Activated T-cell treated with anti-CD3 and anti-CD28 coated beads, Interleukin-2, amount 50 U/mL, for 24 hours (primary cell): ENCODE results near the gene TRIM63.

Experiments used
- DNase-seq: peaks from one replicate; pipeline ENCODE4 v3.0.0-alpha.2; 2020
- H3K27ac Mint-ChIP-seq: 2 replicates; pipeline ENCODE4 v1.8.0; 2020; ENCODE audit warnings: mild to moderate bottlenecking, mixed read lengths
- H3K27me3 Mint-ChIP-seq: 2 replicates; pipeline ENCODE4 v1.8.0; 2020; ENCODE audit warnings: mixed read lengths
- H3K36me3 Mint-ChIP-seq: 2 replicates; pipeline ENCODE4 v1.8.0; 2020; ENCODE audit warnings: low read depth, mixed read lengths
- H3K4me1 Mint-ChIP-seq: 2 replicates; pipeline ENCODE4 v1.8.0; 2020; ENCODE audit warnings: low read depth, mixed read lengths
- H3K4me3 Mint-ChIP-seq: 2 replicates; pipeline ENCODE4 v1.8.0; 2020; ENCODE audit warnings: mild to moderate bottlenecking, moderate library complexity, mixed read lengths
- H3K9me3 Mint-ChIP-seq: 2 replicates; pipeline ENCODE4 v1.8.0; 2020; ENCODE audit warnings: mixed read lengths

The TRIM63 gene

DNA sequence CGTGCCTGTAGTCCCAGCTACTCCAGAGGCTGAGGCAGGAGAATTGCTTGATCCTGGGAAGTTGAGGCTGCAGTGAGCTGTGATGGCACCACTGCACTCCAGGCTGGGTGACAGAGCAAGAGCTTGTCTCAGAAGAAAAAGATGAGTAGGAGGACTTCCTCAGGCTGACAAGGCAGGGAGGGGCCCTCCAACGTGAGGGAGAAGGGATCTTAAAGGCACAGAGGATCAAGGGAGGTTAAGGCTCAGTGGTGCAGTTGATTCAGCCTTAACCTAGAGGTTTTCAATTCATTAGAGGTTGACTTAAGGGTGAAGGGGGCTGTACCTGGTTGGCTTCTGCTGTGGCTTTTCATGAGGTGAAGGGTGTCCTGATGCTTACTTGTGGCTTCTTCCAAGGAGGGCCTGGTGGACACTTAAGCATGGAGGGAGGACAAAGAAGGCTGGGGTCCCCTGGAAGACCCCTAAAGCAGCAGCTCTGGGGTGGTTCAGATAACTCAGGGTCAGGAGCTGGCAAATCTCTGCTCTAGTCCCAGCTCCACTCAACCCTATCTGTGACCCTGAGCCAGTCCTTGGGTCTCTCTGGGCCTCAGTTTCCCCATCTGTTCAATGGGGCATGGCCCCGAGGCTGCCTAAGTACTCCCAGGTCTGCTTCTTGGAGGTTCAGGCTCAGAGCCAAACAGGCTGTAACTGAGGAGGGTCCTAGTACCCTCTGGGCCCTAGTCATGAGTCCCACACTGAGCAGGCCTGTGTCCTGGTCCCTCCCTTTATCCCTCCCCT is 39.5 kb downstream of the TRIM63 start:
- no peak overlapping the region for H3K27ac Mint-ChIP-seq
- no peaks in the 10 kb centered on the region for H3K9me3 Mint-ChIP-seq
- no peaks in the 10 kb centered on the region for H3K27me3 Mint-ChIP-seq
- no peaks in the 10 kb centered on the region for H3K36me3 Mint-ChIP-seq
- H3K4me1 Mint-ChIP-seq: peaks cover 4% of the 10 kb centered on the region
- no peak for DNase-seq
- H3K4me3 Mint-ChIP-seq: no peak overlapping the region

GRCh38 chr1:26025517-26025916 is 41.9 kb downstream of the TRIM63 start:
- Mint-ChIP-seq H3K4me3 (no peak overlapping the region), H3K4me1 (peaks cover 4% of the 10 kb centered on the region), H3K27ac (no peak overlapping the region), H3K36me3 (no peaks in the 10 kb centered on the region), H3K9me3 (no peaks in the 10 kb centered on the region), H3K27me3 (no peaks in the 10 kb centered on the region)
- DNase-seq: no peak

- H3K4me1 Mint-ChIP-seq: peaks cover 6% of the 10 kb centered on the region
- no peak for DNase-seq
- no peaks in the 10 kb centered on the region for H3K9me3 Mint-ChIP-seq
- no peaks in the 10 kb centered on the region for H3K36me3 Mint-ChIP-seq
- H3K4me3 Mint-ChIP-seq: no peak overlapping the region
- H3K27me3 Mint-ChIP-seq: no peaks in the 10 kb centered on the region
- no peak overlapping the region for H3K27ac Mint-ChIP-seq
Measured at GRCh38 chr1:26025060-26025459, 42.4 kb downstream of the TRIM63 start.

GRCh38 chr1:26023826-26024225 is 43.6 kb downstream of the TRIM63 start:
- Mint-ChIP-seq H3K27ac (no peak overlapping the region), H3K9me3 (no peaks in the 10 kb centered on the region), H3K4me1 (peaks cover 11% of the 10 kb centered on the region), H3K36me3 (no peaks in the 10 kb centered on the region), H3K27me3 (no peaks in the 10 kb centered on the region), H3K4me3 (no peak overlapping the region)
- DNase-seq: no peak

GRCh38 chr1:26023009-26023408 is 44.4 kb downstream of the TRIM63 start:
- no peaks in the 10 kb centered on the region for H3K9me3 Mint-ChIP-seq
- no peak overlapping the region for H3K27ac Mint-ChIP-seq
- no peak for DNase-seq
- no peak overlapping the region for H3K4me3 Mint-ChIP-seq
- peaks cover 11% of the 10 kb centered on the region for H3K4me1 Mint-ChIP-seq
- H3K36me3 Mint-ChIP-seq: no peaks in the 10 kb centered on the region
- H3K27me3 Mint-ChIP-seq: no peaks in the 10 kb centered on the region

DNA sequence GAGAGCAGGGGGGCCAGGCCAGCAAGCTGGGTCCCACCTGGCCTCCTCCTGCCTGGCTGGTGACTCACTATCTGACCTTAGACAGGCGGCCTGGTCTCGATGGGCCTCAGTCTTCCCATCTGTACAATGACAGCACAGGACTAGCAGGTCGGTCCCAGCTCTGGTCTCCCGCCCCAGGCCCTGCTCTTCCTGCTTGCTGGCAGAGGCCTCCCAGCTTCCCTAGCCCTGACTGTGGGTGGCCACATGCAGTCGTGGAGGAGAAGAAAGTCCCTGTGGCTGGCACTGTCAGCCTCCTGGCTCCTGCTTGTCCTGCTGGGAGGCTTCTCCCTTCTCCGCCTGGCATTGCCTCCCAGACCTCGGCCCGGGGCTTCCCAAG is 45.0 kb downstream of the TRIM63 start:
- Mint-ChIP-seq H3K36me3 (no peaks in the 10 kb centered on the region), H3K9me3 (no peaks in the 10 kb centered on the region), H3K27ac (no peak overlapping the region), H3K4me1 (peaks cover 8% of the 10 kb centered on the region), H3K27me3 (no peaks in the 10 kb centered on the region), H3K4me3 (no peak overlapping the region)
- no peak for DNase-seq

DNA sequence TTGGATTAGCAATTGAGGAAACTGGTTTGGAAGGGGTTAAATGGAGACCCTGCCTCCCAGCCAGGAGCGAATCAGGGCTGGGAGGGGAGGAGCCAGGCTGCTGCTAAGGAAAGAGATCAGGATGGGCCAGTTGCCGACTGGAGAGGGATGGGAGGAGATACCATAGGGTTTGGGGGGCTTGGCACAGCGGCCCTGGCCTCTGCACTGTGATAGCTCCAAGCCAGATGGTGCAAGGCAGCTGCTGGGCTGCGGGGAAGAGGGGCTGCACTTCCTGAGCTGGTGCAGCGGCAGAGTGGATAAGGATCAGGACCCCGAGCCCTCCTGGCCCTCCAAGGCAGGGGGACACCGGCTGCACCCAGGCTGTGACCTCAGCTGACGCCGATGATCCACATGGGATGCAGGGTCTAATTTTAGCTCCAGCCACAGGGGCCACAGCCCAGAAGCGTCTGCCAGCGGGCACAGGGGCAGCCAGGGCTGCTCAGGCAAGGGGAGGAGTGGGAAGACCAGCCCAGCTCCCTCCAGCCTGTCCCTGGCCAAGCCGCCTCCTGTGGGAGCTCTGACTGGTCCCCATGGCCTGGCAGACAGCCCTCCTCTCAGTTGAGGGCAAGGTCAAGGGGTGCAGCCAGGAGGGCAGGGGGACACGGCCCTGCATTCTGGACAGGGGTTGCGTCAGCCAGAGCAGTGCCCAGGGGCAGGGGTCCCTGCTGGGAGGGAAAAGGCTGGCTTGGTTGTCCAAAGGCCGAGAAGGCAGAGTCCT is 45.6 kb downstream of the TRIM63 start, which contains the start of gene EXTL1:
TSS of gene EXTL1 (plus strand) at position 129 of the 757 bp plus-strand sequence. CDS start 872 bp downstream, outside the sequence.
- Mint-ChIP-seq H3K4me3 (no peak within 1 kb of the TSS), H3K4me1 (peaks cover 14% of the 10 kb centered on the region), H3K36me3 (no peaks in the 10 kb centered on the region), H3K9me3 (no peaks in the 10 kb centered on the region), H3K27ac (no peak within 1 kb of the TSS), H3K27me3 (no peaks in the 10 kb centered on the region)
- no peak for DNase-seq

DNA sequence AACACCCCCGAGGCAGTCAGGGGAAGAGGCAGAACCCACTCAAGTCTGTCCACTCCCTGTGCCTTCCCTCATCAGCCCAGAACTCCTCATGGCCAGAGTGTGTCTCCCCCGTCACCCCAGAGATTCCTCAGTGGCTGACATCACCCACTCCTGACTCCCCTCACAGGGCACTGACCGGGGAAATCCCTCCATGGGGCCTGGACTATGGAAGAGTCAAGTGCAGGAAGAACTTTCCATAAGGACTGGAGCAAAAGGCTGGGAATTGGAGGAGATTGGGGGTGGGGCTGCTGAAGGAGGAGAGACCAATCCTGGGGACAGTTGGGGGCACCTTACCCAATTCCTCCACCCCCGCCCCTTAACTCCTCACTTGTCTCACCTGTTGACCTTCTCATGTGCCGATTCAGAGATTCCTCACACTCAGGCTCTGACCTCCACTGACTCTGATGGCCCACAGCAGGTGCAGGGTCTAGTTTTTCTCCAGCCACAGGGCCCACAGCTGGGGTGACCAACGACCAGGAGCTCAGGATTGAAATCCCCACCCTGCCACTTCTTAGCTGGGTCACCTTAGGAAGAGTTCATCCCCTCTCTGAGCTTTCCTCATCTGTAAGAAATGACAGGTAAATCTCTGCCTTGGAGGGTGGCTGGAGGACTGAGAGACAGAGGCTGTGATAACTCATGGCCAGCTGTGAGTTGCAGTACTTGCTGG is 46.3 kb downstream of the TRIM63 start:
- H3K27ac Mint-ChIP-seq: no peak overlapping the region
- H3K27me3 Mint-ChIP-seq: no peaks in the 10 kb centered on the region
- no peak for DNase-seq
- no peaks in the 10 kb centered on the region for H3K36me3 Mint-ChIP-seq
- no peaks in the 10 kb centered on the region for H3K9me3 Mint-ChIP-seq
- H3K4me3 Mint-ChIP-seq: no peak overlapping the region
- H3K4me1 Mint-ChIP-seq: peaks cover 18% of the 10 kb centered on the region

DNA sequence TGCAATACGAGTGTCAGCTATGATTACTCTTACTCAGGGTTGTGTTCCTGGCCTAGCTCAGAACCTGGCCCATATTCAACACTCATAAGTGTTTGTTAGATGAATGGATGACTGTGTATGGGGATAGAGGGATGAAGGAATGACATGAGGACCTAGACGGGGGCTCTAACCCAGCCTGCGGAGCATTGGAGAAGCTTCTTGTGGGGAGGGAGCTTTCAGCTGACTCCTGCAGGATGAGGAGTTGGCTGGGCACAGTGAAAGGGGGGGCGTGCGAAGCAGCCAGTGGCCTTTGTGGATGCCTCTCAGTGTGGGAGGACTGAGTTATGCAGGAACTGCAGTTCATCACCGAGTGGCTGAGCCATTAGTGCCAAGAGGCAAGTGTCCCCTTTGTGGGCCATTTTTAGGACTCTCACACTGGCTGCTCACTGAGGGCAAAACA is 47.1 kb downstream of the TRIM63 start:
- Mint-ChIP-seq H3K27me3 (no peaks in the 10 kb centered on the region), H3K36me3 (no peaks in the 10 kb centered on the region), H3K9me3 (no peaks in the 10 kb centered on the region), H3K4me3 (no peak overlapping the region), H3K27ac (no peak overlapping the region), H3K4me1 (peaks cover 18% of the 10 kb centered on the region)
- DNase-seq: no peak

- H3K27ac Mint-ChIP-seq: no peak overlapping the region
- peaks cover 18% of the 10 kb centered on the region for H3K4me1 Mint-ChIP-seq
- DNase-seq: no peak
- no peaks in the 10 kb centered on the region for H3K9me3 Mint-ChIP-seq
- H3K4me3 Mint-ChIP-seq: no peak overlapping the region
- H3K27me3 Mint-ChIP-seq: no peaks in the 10 kb centered on the region
- no peaks in the 10 kb centered on the region for H3K36me3 Mint-ChIP-seq
Measured at GRCh38 chr1:26019641-26020315, 47.7 kb downstream of the TRIM63 start.

DNA sequence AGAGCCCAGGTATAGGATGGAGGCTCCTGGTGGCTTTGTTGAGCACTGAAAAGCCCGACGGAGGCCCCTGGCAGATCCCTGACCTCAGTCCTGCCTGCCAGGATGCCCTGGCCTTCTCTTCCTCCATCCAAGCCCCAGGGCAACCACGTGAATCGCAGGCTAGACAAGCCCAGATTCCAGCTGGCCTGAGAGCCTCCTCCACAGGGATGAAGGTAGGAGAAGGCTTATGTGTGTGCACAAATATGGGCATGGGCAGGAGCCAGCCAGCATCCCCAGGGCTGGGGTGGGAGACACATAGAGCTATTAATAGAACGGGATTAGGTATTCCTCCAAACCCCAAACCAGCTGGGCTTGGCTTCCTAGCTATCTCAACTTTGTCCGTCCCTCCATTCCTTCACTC is 49.8 kb downstream of the TRIM63 start:
- Mint-ChIP-seq H3K27me3 (no peaks in the 10 kb centered on the region), H3K4me1 (peaks cover 18% of the 10 kb centered on the region), H3K9me3 (no peaks in the 10 kb centered on the region), H3K27ac (no peak overlapping the region), H3K4me3 (no peak overlapping the region), H3K36me3 (no peaks in the 10 kb centered on the region)
- DNase-seq: no peak

- H3K9me3 Mint-ChIP-seq: no peaks in the 10 kb centered on the region
- H3K27me3 Mint-ChIP-seq: no peaks in the 10 kb centered on the region
- peaks cover 18% of the 10 kb centered on the region for H3K4me1 Mint-ChIP-seq
- DNase-seq: no peak
- H3K4me3 Mint-ChIP-seq: no peak overlapping the region
- no peak overlapping the region for H3K27ac Mint-ChIP-seq
- no peaks in the 10 kb centered on the region for H3K36me3 Mint-ChIP-seq
Measured at GRCh38 chr1:26016953-26017545, 50.4 kb downstream of the TRIM63 start.

DNA sequence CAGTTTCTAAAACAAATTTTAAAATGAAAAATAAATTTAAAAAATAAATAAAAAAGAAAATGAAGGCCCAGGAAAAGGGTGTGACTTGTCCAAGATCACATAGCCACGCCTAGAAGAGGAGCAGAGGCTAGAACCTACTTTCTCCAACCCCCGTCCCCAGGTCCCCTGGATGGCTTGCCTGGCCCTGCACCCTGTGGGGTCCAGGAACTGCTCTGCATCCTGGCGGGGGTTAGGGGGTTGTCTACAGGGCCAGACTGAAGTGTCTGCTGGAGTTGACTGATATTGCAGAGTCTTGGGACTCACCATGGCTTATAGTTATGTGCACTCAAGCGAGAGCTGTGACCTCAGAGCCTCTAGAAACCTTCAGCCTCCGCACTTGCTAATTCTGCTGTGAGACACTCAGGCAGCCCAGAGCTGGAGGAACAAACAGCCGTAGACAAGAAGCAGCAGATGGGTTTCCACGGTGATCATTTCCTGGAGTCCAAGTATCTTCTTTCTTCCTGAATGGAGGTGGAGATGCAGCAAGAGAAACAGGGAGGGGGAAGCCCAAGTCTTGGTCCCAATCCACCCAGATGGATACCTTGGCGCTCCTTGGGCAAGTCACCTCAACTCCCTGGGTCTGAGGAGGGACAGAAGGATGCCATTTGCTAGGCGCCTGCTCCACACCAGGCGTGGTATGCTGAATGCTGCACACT is 51.0 kb downstream of the TRIM63 start:
- H3K4me1 Mint-ChIP-seq: peaks cover 18% of the 10 kb centered on the region
- H3K36me3 Mint-ChIP-seq: no peaks in the 10 kb centered on the region
- no peak overlapping the region for H3K27ac Mint-ChIP-seq
- DNase-seq: no peak
- no peak overlapping the region for H3K4me3 Mint-ChIP-seq
- no peaks in the 10 kb centered on the region for H3K27me3 Mint-ChIP-seq
- H3K9me3 Mint-ChIP-seq: no peaks in the 10 kb centered on the region
